Measurements from ENCODE around the gene RCCD1. TPM values are rescaled to one million over a fixed set of nuclear protein-coding genes. Genes with fewer than 3 reads are reported as not detected.

Gene RCCD1
- total RNA-seq, 5 donors from 2014 or later (not counting 1 experiment from before 2014, with no cell fraction given), result 5.7 to 21.2 (median 15.8) TPM

DNA sequence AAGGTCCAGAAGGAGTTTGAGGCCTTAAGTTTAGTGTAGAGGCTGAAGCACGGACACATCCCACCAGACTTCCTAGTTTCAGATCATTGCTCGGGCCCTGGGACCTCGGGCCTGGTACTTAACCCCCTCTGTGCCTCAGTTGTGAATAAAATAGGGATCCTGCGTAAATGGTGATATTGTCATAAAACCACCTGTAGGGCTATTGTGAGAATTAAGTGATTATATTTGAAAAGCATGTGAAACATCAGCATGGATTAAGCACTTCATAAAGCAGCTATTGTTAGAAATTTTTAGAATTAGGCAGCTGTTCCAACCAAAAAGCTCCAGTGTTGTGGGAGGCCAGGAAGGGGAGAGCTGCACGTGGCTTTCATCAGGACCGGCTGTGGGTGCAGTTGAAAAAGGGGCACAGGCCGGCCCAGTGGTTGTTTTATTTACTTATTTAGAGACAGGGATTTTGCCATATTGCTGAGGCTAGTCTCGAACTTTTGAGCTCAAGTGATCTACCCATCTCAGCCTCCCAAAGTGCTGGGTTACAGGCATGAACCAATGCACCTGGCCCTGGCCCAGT lies 4.4 kb downstream of the RCCD1 start:
- no peak for ATAC-seq (replicated peaks in 1 of 4)
- DNase-seq, result no peak
- Mint-ChIP-seq H3K9me3 (no peaks in the 10 kb centered on the region), H3K4me3 (no peak overlapping the region), H3K27ac (no peak overlapping the region), H3K27me3 (no peaks in the 10 kb centered on the region), H3K36me3 (peaks cover 26% of the 10 kb centered on the region), H3K4me1 (peaks cover 0 to 17% (median 16%) of the 10 kb centered on the region in 3 donors)
- CTCF ChIA-PET, result interaction anchor here in 1 of 2 donors (0.7 to 1.1 kb wide), 2 partner anchors 20 to 74 kb away, joined by 6 to 9 read pairs; no protein-coding TSS in a partner anchor
- Histone ChIP-seq H3K27ac (ENCODE audit: low read length) (no peak overlapping the region), H3K4me3 (ENCODE audit: control insufficient read depth in 1 of 2, extremely low read depth in 1 of 2, low read length in 1 of 2) (no peak overlapping the region), H3K36me3 (ENCODE audit: control insufficient read depth in 2 of 2, extremely low read depth in 1 of 2, insufficient read depth in 1 of 2, low read length in 1 of 2) (peaks cover 2 to 26% of the 10 kb centered on the region in 2 donors), H3K27me3 (replicated peaks in 1 of 2; ENCODE audit: control insufficient read depth in 2 of 2, extremely low read depth in 1 of 2, insufficient read depth in 2 of 2, low read length in 1 of 2) (no peaks in the 10 kb centered on the region), H3K4me1 (ENCODE audit: control insufficient read depth in 1 of 2, extremely low read depth in 1 of 2, insufficient read depth in 2 of 2, low read length in 2 of 2) (peaks cover 11 to 25% of the 10 kb centered on the region in 2 experiments), H3K9me3 (no peaks in the 10 kb centered on the region)
- POLR2A ChIA-PET, result interaction anchor here in 1 of 2 donors (0.6 kb wide), 1 partner anchor 10 kb away, joined by 12 read pairs; no protein-coding TSS in a partner anchor
- WGBS (ENCODE audit: insufficient coverage), result 100% methylated on average over 1 of the region's 8 CpGs

DNA sequence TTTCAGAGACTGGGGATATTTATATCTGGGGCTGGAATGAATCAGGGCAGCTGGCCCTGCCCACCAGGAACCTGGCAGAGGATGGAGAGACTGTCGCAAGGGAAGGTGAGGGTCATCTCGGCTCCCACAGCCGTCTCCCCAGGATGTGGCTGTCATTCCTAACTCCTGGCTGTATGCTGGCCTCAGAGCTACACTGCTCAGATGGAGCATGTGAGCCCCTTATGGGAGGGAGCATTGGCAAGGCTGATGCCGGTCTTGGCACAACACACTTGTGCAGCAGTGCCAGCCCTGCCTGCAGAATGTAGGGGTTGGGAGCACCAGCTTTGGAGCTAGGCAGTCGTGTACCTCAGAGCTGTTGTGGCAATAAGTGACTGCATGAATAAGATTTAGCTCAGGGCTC lies 5.2 kb downstream of the RCCD1 start:
- Mint-ChIP-seq H3K4me3 (no peak overlapping the region), H3K27ac (no peak overlapping the region), H3K9me3 (no peaks in the 10 kb centered on the region), H3K4me1 (peaks cover 0 to 15% (median 14%) of the 10 kb centered on the region in 3 donors), H3K36me3 (peaks cover 26% of the 10 kb centered on the region), H3K27me3 (no peaks in the 10 kb centered on the region)
- ChIA-PET POLR2A (no interaction called here), CTCF (no interaction called here)
- no peaks in the 10 kb centered on the region for H3K27me3 ChIP-seq (replicated peaks in 1 of 2; ENCODE audit: control insufficient read depth in 2 of 2, extremely low read depth in 1 of 2, insufficient read depth in 2 of 2, low read length in 1 of 2)
- ATAC-seq (replicated peaks in 1 of 4), result no peak
- DNase-seq, result no peak
- no peaks in the 10 kb centered on the region for H3K9me3 ChIP-seq
- 92% methylated on average over 4 of the region's 5 CpGs for WGBS (ENCODE audit: insufficient coverage)
- H3K4me3 ChIP-seq (ENCODE audit: control insufficient read depth in 1 of 2, extremely low read depth in 1 of 2, low read length in 1 of 2), result no peak overlapping the region
- peaks cover 2 to 26% of the 10 kb centered on the region in 2 donors for H3K36me3 ChIP-seq (ENCODE audit: control insufficient read depth in 2 of 2, extremely low read depth in 1 of 2, insufficient read depth in 1 of 2, low read length in 1 of 2)
- no peak overlapping the region for H3K27ac ChIP-seq (ENCODE audit: low read length)
- peaks cover 11 to 19% of the 10 kb centered on the region in 2 experiments for H3K4me1 ChIP-seq (ENCODE audit: control insufficient read depth in 1 of 2, extremely low read depth in 1 of 2, insufficient read depth in 2 of 2, low read length in 2 of 2)

DNA sequence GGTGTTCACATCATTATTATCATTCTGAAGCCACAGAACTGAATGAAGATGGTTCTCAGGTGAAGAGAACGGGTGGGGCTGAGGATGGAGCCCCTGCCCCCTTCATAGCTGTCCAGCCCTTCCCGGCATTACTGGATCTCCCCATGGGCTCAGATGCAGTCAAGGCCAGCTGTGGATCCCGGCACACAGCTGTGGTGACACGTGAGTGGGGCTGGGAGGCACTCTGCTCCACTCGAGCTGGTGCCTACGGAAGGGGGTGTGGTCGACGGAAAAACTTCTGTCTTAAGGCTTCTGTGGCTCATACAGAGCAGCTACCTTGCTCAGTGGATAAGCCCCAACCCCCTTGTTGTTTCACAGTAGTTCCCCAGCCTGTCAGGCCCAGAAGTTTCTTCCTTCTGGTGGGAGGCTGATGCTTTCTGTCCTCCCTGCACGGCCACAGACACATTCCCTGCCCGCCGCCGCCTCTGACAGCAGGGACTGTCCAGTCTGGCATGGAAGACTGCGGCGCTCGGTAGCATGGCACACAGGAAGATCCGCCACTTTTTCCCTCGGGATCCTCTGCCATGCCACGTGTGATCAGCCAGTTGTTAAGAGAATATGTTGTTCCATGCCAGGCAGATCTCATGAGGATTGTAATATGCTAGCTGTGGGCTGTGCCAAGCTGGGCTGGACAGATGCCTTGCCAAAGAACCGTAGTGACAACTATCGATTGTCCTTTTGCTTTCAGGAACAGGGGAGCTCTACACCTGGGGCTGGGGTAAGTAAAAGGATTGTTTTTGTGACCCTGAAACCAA lies 5.8 kb downstream of the RCCD1 start:
- ChIA-PET POLR2A (no interaction called here), CTCF (no interaction called here)
- no peak overlapping the region for H3K4me3 ChIP-seq (ENCODE audit: control insufficient read depth in 1 of 2, extremely low read depth in 1 of 2, low read length in 1 of 2)
- ATAC-seq (replicated peaks in 1 of 4), result no peak
- H3K36me3 ChIP-seq (ENCODE audit: control insufficient read depth in 2 of 2, extremely low read depth in 1 of 2, insufficient read depth in 1 of 2, low read length in 1 of 2), result peaks cover 2 to 26% of the 10 kb centered on the region in 2 donors
- Mint-ChIP-seq H3K27ac (no peak overlapping the region), H3K4me1 (peaks cover 0 to 13% (median 12%) of the 10 kb centered on the region in 3 donors), H3K36me3 (peaks cover 26% of the 10 kb centered on the region), H3K4me3 (no peak overlapping the region), H3K27me3 (no peaks in the 10 kb centered on the region), H3K9me3 (no peaks in the 10 kb centered on the region)
- no peaks in the 10 kb centered on the region for H3K27me3 ChIP-seq (replicated peaks in 1 of 2; ENCODE audit: control insufficient read depth in 2 of 2, extremely low read depth in 1 of 2, insufficient read depth in 2 of 2, low read length in 1 of 2)
- DNase-seq, result no peak
- 96% methylated on average over 20 of the region's 20 CpGs for WGBS (ENCODE audit: insufficient coverage)
- H3K27ac ChIP-seq (ENCODE audit: low read length), result no peak overlapping the region
- H3K4me1 ChIP-seq (ENCODE audit: control insufficient read depth in 1 of 2, extremely low read depth in 1 of 2, insufficient read depth in 2 of 2, low read length in 2 of 2), result peaks cover 8 to 15% of the 10 kb centered on the region in 2 experiments
- no peaks in the 10 kb centered on the region for H3K9me3 ChIP-seq

DNA sequence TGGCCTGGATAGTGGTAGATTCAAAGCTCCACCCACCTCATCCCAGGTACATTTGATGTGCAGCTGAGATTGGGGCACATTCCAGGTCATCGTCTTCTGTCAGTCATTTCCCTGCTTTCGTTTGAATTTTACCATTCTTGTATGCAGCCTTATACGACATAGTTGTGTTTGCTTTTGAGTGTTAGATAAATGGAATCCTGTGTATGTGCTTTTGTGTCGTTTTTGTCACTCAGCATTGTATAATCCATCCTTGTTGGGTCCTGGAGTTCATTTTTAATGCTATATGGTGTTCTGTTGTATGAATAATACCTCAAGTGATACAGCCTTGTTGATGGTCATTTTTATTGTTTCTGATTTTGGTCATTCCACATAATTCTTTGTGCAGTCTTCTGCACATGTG lies 7.3 kb downstream of the RCCD1 start:
- Mint-ChIP-seq H3K9me3 (no peaks in the 10 kb centered on the region), H3K4me1 (peaks cover 0 to 5% (median 4%) of the 10 kb centered on the region in 3 donors), H3K27ac (no peak overlapping the region), H3K36me3 (peaks cover 34% of the 10 kb centered on the region), H3K27me3 (no peaks in the 10 kb centered on the region), H3K4me3 (no peak overlapping the region)
- H3K27ac ChIP-seq (ENCODE audit: low read length), result no peak overlapping the region
- POLR2A ChIA-PET, result no interaction called here
- H3K4me1 ChIP-seq (ENCODE audit: control insufficient read depth in 1 of 2, extremely low read depth in 1 of 2, insufficient read depth in 2 of 2, low read length in 2 of 2), result no peaks in the 10 kb centered on the region
- no peak for ATAC-seq (replicated peaks in 1 of 4)
- H3K4me3 ChIP-seq (ENCODE audit: control insufficient read depth in 1 of 2, extremely low read depth in 1 of 2, low read length in 1 of 2), result no peak overlapping the region
- CTCF ChIA-PET, result no interaction called here
- H3K27me3 ChIP-seq (replicated peaks in 1 of 2; ENCODE audit: control insufficient read depth in 2 of 2, extremely low read depth in 1 of 2, insufficient read depth in 2 of 2, low read length in 1 of 2), result no peaks in the 10 kb centered on the region
- WGBS (ENCODE audit: insufficient coverage), result 60% methylated on average over 1 of the region's 4 CpGs
- H3K36me3 ChIP-seq (ENCODE audit: control insufficient read depth in 2 of 2, extremely low read depth in 1 of 2, insufficient read depth in 1 of 2, low read length in 1 of 2), result peaks cover 7 to 27% of the 10 kb centered on the region in 2 donors
- no peak for DNase-seq
- H3K9me3 ChIP-seq, result no peaks in the 10 kb centered on the region

DNA sequence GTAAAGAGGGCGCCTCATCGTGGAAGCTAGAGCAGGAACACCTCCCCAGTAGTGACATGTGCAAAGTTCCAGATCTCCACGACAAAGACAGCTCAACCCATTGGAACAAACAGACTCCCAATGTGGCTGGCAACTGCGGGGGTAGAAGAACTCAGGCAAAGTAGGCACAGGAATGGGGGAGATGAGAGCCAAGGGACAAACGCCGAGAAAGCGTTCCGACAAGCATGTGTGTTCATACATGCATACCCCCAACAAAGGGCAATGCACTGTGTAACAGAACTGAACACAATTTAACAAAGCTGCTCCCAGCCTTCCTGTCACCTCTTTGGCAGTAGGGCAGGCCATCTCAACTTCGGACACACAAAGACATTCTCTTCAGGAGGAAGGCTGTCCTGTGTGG lies 11.6 kb downstream of the RCCD1 start:
- 95% methylated on average over 6 of the region's 9 CpGs for WGBS (ENCODE audit: insufficient coverage)
- Mint-ChIP-seq H3K9me3 (no peaks in the 10 kb centered on the region), H3K4me3 (no peak overlapping the region), H3K27ac (no peak overlapping the region), H3K36me3 (peaks cover 29% of the 10 kb centered on the region), H3K27me3 (no peaks in the 10 kb centered on the region), H3K4me1 (no peaks in the 10 kb centered on the region)
- CTCF ChIA-PET, result no interaction called here
- DNase-seq (no peak), ATAC-seq (replicated peaks in 1 of 4) (no peak)
- H3K9me3 ChIP-seq, result no peaks in the 10 kb centered on the region
- POLR2A ChIA-PET, result no interaction called here
- no peaks in the 10 kb centered on the region for H3K27me3 ChIP-seq (replicated peaks in 1 of 2; ENCODE audit: control insufficient read depth in 2 of 2, extremely low read depth in 1 of 2, insufficient read depth in 2 of 2, low read length in 1 of 2)
- no peaks in the 10 kb centered on the region for H3K4me1 ChIP-seq (ENCODE audit: control insufficient read depth in 1 of 2, extremely low read depth in 1 of 2, insufficient read depth in 2 of 2, low read length in 2 of 2)
- H3K36me3 ChIP-seq (ENCODE audit: control insufficient read depth in 2 of 2, extremely low read depth in 1 of 2, insufficient read depth in 1 of 2, low read length in 1 of 2), result peaks cover 6 to 25% of the 10 kb centered on the region in 2 donors
- H3K4me3 ChIP-seq (ENCODE audit: control insufficient read depth in 1 of 2, extremely low read depth in 1 of 2, low read length in 1 of 2), result no peak overlapping the region
- no peak overlapping the region for H3K27ac ChIP-seq (ENCODE audit: low read length)

DNA sequence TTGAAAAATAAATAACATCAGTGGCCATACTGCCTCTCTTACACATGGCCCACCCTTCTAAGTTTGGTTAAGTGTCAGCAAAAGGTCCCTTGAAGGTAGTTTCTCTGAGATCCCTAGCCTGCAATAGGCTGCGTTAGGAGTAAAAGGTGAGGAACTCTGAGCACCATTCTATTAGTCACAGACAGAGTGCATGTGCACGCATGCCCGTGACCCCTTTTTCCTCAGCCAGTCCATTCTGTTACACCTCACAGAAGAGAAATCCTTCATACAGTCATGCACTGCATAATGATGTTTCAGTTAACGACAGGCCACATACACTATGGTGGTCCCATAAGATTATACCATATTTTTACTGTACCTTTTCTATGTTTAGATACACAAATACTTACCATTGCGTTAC lies 12.5 kb downstream of the RCCD1 start:
- no peak overlapping the region for H3K4me3 ChIP-seq (ENCODE audit: control insufficient read depth in 1 of 2, extremely low read depth in 1 of 2, low read length in 1 of 2)
- H3K36me3 Mint-ChIP-seq, result peaks cover 19% of the 10 kb centered on the region
- peaks cover 4 to 22% of the 10 kb centered on the region in 2 donors for H3K36me3 ChIP-seq (ENCODE audit: control insufficient read depth in 2 of 2, extremely low read depth in 1 of 2, insufficient read depth in 1 of 2, low read length in 1 of 2)
- CTCF ChIA-PET, result interaction anchor here in 1 of 2 donors (0.5 to 0.6 kb wide), 2 partner anchors 10 to 700 kb away, joined by 3 to 4 read pairs; no protein-coding TSS in a partner anchor
- POLR2A ChIA-PET, result no interaction called here
- H3K27me3 ChIP-seq (replicated peaks in 1 of 2; ENCODE audit: control insufficient read depth in 2 of 2, extremely low read depth in 1 of 2, insufficient read depth in 2 of 2, low read length in 1 of 2), result no peaks in the 10 kb centered on the region
- DNase-seq, result no peak
- H3K4me3 Mint-ChIP-seq, result no peak overlapping the region
- no peaks in the 10 kb centered on the region for H3K9me3 ChIP-seq
- no peak overlapping the region for H3K27ac Mint-ChIP-seq
- no peaks in the 10 kb centered on the region for H3K27me3 Mint-ChIP-seq
- ATAC-seq (replicated peaks in 1 of 4), result no peak
- no peaks in the 10 kb centered on the region for H3K9me3 Mint-ChIP-seq
- no peaks in the 10 kb centered on the region for H3K4me1 Mint-ChIP-seq
- H3K27ac ChIP-seq (ENCODE audit: low read length), result no peak overlapping the region
- 100% methylated on average over 3 of the region's 5 CpGs for WGBS (ENCODE audit: insufficient coverage)
- H3K4me1 ChIP-seq (ENCODE audit: control insufficient read depth in 1 of 2, extremely low read depth in 1 of 2, insufficient read depth in 2 of 2, low read length in 2 of 2), result no peaks in the 10 kb centered on the region

Measured in T-cell (primary cell).